Anterior cingulate cortex (tissue), 58 donors: ENCODE data around the gene BICRA.

ENCODE experiments used
- DNase-seq, 58 donors: peaks; one replicate each; lab custom pipeline; 2025; lab: John Stamatoyannopoulos, UW

BICRA gene

DNA sequence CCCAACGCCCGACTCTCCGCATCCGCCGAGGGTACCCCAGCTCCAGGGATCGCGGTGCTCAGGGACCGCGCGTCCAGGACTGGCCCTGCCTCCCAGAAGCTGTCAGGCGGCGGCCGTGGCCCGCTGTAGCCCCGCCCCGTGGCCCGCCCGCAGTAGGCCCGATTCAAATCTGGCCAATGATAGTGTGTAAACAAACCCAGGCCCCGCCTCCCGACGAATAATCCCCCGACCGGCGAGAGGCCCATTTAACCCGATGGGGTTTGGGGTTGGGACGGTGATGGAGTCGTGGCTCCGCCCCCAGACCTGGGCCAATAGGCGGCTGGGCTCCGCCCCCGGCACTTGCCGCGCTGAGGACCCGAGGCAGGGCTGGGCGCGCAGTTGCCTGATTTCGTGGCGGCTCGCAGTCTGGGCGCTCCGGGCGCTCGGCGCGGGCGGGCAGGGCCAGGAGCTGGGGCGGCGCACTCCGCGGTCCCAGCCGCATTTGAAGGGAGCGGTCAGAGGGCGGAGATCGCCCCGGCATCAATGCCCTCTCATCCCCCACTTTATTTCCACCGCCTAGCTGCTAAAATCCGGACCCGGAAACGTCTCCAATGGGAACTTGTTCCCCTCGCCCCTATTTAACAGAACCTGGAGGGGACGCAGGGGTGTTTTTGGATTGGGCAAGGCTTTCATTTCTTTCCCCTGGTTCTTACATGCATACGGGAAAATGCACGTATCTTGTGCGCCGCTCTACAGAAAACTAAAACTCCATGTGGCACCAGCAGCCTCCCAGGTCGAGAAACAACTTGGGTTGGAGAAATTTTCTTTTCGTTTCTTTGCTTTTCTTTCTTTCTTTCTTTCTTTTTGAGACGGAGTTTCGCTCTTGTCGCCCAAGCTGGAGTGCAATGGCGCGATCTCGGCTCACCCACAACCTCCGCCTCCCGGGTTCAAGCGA lies 8.4 kb upstream of the BICRA start:
- peak; percentile 90 to 100 (median 99) for DNase-seq

DNA sequence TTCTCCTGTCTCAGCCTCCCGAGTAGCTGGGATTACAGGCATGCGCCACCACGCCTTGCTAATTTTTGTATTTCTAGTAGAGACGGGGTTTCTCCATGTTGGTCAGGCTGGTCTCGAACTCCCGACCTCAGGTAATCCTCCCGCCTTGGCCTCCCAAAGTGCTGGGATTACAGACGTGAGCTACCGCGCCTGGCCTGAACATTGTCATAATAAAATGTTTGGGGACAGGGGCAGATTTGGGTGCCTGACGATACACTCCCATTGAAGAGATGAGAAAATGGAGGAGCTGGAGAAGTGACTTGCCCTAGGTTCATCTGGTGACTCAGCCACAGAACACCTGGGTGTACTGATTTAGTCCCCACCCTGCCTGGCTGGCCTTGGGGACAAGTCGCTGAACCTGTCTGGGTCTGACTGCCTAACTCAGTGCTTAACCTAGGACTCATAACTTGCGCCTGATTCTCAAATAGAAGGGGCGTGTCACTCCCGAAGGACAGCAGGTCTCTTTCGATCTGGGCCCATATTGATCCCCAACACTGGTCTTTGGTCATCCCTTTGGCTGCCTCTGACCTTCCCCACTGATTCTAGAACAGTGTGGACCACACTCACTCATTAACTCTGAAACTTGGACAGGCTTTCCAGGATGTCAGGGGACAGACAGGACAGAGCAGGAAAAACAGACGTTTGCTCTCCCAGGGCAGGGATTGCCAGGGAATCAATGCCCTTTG lies 7.6 kb upstream of the BICRA start:
- no peak for DNase-seq

DNA sequence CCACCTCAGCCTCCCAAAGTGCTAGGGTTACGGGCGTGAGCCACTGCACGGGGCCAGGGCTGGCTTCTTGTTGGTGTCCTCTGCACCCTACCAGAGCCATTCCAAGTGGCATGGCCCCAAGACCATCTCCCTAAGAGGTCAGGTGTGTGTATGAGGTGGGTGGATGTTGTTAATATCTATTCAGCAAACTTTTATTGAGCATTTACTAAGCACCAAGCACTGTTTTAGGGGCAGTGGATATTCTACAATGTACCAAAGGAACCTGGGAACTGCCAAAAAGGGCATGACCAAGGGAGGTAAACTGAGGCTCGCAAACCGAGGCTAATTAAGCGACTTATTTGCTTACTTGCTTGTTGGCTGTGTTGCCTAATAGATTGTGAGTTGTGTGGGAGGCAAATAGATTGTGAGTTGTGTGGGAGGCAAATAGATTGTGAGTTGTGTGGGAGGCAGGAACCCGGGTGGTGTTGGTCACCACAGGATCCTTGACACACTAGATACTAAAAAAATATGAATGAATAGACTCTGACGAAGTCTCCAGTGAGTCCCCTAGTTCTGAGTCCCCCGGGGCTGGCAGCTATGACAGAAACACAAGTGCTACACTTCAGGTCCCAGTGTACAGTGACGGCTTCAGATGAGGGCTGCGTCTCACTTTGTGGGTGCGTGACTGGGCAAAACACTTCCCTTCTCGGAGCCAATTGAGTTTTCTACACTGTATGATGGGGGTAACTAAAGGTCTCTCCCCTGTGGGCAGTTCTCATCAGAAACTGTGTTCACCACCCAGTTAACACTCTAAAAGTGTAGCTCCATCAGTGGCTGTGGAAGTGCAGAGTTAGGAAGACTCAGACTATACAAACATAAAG lies 5.0 kb upstream of the BICRA start:
- no peak for DNase-seq

DNA sequence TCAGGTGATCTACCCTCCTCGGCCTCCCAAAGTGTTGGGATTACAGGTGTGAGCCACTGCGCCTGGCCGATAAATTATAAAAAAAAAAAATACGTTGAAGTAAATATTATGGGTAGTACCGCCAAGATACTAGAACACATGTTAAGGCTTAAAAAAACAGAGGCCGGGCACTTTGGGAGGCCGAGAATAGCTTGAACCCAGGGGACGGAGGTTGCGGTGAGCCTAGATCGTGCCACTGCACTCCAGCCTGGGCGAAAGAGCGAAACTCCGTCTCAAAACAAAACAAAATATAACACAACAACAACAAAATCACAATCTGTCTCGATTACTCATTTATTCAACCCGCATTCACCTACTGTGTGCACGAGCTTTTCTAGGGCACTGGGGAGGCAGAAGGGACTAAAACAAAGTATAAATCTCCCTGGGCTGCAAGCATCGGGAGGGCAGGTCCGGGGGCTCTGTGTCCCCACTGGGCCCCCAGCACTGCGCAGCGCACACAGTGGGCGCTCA lies 1.3 kb upstream of the BICRA start:
- DNase-seq, result no peak

DNA sequence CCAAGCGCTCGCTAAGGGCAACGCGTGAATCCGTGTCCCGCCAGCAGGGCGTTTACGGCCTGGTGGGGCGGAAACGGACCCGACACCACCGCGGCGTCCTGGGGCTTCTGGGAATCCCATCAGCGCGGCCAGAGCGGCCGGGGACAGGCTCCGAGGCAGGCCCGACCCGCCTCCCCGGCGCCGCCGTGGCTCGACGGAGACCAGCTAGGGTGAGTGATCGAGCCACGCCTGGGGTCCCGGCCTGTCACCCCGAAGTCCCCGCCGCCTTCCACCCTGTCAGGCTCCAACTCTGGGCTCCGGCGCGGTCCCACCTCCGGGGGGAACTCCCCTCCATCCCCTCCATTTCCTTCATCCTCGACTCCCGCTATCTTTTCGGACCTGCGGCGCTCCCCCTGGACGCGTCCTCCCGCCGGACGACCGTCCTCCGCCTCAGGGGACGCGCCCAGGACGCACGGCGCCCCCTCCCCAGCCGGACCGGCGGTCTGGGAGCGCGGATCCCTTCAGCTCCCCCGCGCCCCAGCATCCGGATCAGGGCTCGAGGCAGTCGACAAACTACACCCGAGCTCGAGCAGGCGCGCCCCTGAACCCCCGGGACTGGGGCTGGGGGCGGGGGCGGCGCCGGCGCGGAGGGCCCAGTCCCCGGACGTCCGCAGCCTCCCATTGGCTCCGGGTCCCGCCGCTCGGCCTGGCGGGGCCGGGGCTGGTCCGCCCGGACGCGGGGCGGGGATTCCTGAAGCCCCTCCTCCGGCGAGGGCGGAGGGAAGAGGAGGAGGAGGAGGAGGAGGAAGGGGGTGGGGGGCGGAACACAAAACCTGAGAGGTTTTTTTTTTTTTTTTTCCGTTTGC lies 638 bp upstream of the BICRA start:
- DNase-seq, result peak in 57 of 58 donors; percentile 39 to 96 (median 88)

DNA sequence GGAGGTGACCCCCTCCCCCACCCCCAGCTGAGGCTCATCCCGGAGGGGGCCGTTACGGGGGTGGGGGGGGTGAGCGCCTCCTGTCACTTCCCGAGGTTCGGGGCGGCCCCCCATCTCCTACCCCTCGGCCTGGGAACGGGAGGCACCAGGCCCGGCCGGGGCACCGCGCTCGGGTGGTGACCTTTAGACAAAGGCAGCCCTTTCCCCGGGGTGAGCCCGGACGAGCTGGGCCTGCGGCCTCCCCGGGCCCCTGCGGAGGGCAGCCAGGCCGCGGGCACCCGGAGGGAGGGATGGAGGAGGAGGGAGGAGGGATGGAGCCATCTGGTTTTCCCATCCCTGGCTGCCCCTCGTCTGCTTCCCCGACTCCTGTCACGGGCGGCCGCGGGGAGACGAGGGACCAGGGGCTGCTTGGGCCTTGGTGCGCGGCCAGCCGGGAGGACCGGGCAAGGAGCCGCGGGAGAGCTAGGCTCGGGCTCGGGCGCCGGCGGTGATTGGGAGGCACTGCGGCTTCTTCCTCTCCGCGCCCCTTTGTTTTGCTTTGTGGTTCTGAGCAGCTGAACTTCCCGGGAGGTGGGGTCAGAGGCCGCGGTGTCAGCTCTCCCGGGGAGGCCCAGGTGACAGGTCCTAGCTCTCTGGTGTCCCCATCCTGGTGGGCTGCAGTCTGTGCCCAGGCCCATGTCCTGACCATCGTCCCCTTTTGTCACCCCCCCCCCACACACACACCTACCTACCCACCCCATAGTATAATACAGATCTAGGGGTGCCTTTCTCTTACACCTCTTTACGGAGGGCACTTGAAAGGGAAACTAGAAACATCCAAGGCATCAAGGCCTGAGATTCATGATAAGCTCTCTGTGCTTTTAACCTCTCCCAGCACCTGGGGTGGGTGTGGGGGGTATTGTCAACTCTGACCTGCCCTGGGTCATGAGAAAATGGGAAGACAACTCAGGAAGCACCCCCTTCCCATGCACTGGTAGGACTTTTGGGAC lies 1.3 kb downstream of the BICRA start:
- DNase-seq, result peak in 33 of 58 donors; percentile 8 to 67 (median 41)

DNA sequence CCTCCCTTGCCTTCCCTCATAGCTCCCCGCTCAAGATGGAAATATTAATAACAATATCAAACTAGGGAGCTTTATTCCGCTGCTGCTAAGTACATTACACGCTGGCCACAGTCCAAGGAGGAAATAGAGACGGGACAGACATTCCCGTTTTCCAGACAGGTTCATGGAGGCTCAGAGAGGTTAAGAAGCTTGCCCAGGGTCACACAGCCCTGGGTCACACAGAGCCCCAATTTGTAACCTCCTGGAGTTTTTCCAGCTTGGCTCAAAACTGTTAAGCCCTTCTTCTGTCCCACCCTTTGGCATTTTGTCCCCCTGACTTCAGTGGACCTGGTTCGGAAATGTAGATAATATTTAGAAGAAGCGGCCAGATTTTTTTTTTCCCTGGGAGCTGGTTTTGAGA lies 2.0 kb downstream of the BICRA start:
- DNase-seq, result peak in 1 of 58 donors; percentile 5

DNA sequence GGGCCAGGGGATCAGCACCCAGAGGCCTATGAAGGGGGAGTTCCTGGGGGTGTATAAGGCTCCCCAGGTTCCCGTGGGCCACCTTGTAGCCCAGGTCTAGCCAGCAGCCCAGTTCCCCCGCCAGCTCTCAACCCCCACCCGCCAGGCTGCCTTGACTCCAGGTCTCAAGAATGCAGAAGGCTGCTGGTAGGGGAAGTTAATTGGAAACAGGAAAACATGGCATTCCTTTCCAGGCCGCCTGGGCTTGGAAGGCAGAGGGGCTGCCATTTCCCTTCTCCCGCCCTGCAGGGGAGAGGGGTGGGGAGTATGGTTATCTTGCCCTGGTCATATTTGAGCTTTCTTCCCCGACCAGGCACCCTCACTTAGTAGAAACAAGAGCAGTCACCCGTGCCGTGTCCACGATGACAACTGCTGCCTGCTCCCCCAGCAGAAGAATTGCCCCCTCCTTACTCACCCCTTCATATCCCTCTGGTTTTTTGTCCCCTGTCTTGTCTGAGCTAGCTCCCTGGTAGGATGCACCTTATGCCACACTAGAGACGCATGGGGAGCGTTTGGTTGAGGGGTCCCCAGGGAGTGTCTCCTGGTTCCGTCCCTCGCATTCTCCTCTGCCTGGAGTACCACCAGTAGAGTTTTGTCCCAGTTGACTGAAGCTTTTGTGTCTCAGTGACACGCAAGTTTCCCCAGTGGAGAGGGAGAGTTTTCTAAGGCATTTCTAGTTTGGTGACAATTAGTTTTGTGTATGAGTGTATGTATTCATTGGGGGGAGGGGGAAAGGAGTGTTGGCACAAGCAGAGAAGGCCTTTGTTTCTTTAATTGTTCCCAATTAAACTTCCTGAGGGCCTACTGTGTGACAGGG lies 4.5 kb downstream of the BICRA start:
- peak in 7 of 58 donors; percentile 7 to 70 (median 29) for DNase-seq

DNA sequence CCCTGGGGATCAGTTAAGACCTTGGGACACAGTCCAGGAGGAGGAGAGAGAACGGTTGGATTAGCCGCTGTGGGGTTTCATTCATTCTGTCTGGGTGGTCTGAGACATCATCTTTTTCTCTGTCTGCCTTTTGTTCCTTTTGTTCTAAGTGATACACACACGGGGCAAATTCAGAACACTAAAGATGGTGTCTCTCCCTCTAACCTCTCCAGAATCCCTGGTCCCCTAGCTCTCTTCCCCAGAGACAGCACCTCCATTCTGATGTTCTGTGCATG lies 5.0 kb downstream of the BICRA start:
- no peak for DNase-seq

DNA sequence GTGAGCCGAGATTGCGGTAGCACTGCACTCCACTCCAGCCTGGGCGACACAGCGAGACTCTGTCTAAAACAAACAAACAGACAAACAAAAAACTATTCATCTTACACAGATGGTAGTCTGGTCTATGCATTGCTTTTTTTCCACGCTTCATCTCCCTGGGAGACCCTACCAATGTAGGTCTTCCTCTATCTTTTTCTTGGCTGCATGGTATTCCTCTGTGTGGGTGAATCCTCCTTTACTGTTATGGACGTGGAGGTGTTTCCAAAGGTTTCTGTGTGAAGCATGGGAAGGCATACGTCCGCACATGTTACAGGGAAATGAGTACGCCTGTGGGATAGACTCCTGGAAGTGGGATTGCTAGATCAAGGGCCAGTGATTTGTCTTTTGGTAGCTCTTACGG lies 5.6 kb downstream of the BICRA start:
- no peak for DNase-seq

DNA sequence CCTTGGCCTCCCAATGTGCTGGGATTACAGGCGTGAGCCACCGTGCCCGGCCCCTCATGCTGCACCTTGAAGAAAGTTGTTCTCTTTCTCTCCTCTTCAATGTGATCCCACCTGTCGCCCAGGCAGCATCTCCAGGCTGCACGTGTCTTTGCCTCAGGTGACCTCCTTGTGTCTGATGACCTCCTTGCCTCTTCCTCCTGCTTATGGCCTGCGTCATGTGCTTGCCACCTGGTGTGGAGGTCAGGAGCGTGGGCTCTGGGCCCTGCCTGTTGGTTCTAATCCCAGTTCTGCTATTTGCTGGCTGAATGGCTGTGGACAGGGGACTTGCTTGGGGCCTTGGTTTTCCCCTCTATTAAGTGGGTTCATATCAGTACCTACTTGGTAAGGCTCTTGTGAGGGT lies 6.3 kb downstream of the BICRA start:
- no peak for DNase-seq

DNA sequence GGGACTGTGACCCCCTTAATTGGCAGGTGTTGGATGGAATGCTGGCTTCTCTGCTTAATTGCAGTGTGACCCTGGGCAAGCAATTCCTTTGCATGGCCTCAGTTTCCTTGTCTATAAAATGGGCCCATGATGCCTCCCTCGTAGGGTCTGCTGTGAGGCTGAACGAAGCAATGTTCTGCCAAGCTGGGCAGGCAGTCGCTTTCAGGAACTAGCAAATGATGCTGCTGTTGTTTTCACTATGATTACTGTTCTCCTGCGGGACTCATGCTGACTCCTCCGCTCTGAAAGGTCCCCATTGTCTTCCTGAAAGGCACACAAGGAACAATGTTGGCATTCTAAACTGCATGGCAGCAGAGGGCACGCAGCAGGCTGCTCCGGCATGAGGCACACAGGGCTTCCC lies 6.8 kb downstream of the BICRA start:
- DNase-seq, result peak in 46 of 58 donors; percentile 4 to 91 (median 62)

DNA sequence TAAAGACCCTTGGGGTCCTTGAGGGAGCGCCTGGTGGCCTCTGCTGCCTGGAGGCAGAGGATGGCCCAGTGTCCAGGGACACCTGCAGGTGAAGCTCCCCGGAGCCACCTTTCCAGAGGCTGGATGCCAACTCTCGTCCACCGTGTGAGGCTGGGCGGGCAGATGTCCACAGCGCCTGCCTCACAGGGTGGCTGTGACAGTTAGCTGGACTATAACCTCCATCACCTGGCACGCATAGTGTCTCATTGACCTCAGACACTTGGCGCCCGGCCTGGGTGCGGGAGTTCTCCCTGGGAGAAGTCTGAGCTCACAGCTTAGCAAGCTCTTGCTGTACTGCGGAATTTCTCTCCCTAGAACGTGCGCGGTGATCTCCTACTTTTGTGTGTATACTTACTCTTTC lies 9.8 kb downstream of the BICRA start:
- peak in 6 of 58 donors; percentile 8 to 48 (median 30) for DNase-seq

DNA sequence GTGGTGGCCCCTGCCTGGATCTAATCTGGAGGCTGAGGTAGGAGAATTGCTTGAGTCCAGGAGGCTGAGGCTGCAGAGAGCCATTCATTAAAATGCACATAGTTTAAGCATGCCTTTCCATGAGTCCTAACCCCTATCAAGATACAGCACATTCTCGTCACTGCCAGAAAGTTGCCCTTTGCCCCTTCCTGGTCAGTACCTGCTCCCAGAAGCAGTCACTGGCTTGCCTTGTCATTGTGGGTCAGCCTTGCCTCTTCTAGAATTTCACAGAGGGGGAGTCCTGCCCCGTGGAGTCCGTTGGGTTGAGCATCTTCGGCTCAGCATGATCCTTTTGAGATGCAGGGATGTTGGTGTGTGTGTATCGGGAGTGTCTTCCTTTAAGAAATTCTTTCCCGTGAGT lies 10.8 kb downstream of the BICRA start:
- DNase-seq, result no peak

DNA sequence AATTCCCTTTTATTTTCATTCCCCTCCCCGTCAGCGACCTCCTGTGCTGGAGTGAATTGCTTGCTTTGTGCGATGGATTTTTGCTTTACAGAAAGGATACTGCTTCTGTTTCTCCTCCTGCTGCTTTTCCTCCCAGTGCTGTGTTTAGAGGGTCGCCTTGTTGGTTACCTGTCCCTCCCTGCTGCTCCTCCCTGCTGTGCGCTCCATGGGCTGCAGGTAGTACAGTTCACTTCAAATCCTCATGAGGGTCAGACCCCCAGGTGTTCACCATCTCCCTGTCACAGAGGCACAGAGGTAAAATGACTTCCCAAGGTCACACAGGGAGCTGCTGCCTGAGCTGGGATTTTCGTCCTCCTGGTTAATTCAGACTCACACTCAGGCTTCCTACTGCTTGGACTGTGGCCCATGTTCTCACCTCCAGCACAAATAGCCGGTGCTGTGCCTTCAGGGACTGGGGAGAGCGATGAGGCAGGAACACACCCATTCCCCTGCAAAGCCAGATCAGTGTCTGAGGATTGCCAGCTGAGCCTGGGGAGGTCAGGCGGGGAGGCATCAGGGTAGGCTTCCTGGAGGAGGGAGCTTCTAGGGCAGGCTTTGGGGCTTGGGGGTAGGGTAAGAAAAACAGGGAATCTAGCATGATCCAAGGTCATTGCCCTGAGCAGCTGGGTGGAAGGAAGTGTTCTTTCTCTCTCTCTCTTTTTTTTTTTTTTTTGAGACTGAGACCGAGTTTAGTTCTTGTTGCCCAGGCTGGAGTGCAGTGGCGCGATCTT lies 14.4 kb downstream of the BICRA start:
- no peak for DNase-seq

DNA sequence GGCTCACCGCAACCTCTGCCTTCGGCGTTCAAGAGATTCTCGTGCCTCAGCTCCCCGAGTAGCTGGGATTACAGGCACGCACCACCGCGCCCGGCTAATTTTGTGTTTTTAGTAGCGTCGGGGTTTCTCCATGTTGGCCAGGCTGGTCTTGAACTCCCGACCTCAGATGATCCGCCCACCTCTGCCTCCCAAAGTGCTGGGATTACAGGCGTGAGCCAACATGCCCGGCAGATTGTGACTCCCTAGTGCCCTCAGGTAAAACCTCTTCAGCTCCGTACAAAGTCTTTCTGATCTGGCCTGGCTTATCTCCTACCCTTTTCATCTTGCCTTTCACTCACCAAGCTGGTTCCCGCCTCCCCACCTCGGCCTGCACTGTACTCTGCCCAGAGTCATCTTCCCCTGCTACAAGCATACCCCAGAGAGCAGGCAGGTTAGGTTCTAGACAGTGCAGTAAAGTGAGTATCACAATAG lies 15.0 kb downstream of the BICRA start:
- DNase-seq, result no peak

DNA sequence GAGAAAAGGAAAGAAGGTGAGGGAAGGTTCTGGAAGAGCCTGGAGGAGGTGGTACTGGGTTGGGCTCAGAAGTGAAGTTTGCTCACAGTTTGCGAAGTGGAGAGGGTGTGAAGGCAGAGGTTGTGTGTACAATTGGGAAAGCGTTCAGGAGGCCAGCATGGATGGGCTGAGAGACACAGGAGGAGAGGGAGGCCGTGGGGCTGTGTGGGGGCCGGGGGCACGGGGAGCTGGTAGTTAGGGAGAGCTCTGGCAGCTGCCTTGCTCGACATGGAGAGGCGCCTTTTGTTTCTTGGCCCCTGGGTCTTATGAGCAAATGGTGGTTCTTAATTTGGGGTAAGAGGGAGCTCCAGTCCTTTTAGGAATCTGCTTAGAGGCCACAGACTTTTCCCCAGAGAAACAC lies 16.7 kb downstream of the BICRA start:
- DNase-seq, result no peak
